GM19467 (cell line): ENCODE data around the gene SEMA4B.

Experiments used
- ATAC-seq: cut with Tn5 transposase; IDR thresholded peaks from one replicate; pipeline ENCODE4 v1.9.1; 2021; ENCODE audit warnings: mild to moderate bottlenecking, moderate library complexity; ENCODE audit not compliant: unreplicated experiment

The SEMA4B gene

DNA sequence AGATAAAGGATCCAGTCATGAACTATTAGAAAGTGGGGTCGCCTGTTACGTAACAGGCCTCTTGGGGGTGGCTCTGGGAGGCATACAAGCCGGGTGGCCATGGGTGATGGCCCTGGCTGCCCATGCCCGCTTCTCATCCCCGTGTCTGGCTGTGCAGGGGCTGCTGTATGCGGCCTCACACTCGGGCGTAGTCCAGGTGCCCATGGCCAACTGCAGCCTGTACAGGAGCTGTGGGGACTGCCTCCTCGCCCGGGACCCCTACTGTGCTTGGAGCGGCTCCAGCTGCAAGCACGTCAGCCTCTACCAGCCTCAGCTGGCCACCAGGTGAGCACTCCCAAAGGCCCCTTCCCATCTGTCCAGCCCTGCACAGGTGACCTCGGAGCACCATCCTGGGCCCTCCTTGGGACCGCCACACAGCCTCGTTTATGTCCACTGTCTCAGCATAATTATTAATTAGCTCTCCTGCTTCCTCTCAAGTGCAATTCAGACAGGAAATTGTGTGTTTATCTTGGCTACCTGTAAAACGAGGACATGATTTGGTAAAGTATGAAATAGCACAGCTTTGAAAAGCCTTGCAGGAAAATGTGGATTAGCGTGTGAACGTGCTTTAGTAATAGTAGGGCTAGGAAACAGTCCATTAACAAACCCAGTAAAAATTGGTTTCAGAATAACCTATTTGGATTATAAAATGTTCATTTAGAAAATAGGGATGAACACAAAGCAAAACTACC lies 24.5 kb downstream of the SEMA4B start:
- no peak for ATAC-seq

DNA sequence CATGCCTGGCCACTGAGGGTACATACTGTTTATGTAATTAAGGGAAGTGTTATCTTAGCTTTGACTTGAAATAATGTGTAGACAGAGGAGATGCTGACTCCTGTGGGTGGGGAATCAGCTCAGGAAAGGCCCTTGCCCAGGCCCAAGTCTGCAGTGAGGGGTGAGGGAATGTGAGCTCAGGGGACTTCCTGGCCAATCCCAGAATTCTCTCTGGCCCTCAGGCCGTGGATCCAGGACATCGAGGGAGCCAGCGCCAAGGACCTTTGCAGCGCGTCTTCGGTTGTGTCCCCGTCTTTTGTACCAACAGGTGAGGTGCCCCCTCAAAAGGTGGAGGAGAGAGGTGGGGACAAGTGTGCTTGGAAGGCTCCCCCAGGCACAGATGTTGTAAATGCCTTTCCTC lies 26.2 kb downstream of the SEMA4B start:
- no peak for ATAC-seq

DNA sequence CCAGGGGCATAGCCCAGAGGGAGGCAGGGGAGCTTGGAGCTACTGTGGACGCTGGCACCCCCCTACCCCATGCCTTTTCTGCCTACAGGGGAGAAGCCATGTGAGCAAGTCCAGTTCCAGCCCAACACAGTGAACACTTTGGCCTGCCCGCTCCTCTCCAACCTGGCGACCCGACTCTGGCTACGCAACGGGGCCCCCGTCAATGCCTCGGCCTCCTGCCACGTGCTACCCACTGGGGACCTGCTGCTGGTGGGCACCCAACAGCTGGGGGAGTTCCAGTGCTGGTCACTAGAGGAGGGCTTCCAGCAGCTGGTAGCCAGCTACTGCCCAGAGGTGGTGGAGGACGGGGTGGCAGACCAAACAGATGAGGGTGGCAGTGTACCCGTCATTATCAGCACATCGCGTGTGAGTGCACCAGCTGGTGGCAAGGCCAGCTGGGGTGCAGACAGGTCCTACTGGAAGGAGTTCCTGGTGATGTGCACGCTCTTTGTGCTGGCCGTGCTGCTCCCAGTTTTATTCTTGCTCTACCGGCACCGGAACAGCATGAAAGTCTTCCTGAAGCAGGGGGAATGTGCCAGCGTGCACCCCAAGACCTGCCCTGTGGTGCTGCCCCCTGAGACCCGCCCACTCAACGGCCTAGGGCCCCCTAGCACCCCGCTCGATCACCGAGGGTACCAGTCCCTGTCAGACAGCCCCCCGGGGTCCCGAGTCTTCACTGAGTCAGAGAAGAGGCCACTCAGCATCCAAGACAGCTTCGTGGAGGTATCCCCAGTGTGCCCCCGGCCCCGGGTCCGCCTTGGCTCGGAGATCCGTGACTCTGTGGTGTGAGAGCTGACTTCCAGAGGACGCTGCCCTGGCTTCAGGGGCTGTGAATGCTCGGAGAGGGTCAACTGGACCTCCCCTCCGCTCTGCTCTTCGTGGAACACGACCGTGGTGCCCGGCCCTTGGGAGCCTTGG lies 27.0 kb downstream of the SEMA4B start:
- no peak for ATAC-seq

DNA sequence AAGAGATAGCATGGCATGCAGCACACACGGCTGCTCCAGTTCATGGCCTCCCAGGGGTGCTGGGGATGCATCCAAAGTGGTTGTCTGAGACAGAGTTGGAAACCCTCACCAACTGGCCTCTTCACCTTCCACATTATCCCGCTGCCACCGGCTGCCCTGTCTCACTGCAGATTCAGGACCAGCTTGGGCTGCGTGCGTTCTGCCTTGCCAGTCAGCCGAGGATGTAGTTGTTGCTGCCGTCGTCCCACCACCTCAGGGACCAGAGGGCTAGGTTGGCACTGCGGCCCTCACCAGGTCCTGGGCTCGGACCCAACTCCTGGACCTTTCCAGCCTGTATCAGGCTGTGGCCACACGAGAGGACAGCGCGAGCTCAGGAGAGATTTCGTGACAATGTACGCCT lies 27.8 kb downstream of the SEMA4B start:
- ATAC-seq = no peak

DNA sequence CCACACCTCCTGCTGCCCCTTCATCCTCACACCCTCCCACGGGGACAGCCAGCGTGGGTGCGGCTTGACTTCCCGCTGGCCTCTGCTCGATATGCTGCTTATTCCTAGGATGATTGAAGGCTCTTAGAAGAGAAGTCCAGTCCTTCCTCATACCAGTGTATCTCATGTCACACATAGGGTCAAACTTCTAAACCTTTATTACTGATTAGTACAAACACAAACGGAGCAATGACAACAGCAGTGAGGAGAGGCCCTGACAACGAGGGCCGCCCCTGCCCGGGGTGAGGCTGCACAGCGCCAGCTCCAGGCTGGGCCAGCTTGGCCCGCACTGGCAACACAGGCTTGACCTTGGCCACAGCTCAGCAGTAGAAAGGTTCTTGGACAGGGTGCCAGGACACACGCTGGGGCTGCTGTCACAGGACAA lies 29.0 kb downstream of the SEMA4B start:
- no peak for ATAC-seq

DNA sequence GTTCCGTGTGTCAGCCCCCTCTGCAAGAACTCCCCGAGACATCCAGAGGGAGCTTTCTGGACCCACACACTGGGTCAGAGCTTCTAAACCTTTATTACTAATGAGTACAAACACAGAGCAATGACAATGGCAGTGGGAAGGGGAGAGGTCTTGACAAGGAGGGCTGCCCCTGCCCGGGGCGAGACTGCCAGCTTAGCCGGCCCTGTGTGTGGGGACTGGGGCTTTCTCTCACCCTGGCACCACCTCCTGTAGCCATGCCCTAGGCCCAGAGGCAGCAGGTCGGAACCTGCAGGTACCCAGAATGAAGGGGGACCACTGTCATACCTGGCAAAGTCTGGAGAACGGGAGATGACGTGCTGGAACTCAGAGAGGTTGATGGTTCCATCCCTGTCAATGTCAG lies 29.5 kb downstream of the SEMA4B start:
- ATAC-seq = no peak

DNA sequence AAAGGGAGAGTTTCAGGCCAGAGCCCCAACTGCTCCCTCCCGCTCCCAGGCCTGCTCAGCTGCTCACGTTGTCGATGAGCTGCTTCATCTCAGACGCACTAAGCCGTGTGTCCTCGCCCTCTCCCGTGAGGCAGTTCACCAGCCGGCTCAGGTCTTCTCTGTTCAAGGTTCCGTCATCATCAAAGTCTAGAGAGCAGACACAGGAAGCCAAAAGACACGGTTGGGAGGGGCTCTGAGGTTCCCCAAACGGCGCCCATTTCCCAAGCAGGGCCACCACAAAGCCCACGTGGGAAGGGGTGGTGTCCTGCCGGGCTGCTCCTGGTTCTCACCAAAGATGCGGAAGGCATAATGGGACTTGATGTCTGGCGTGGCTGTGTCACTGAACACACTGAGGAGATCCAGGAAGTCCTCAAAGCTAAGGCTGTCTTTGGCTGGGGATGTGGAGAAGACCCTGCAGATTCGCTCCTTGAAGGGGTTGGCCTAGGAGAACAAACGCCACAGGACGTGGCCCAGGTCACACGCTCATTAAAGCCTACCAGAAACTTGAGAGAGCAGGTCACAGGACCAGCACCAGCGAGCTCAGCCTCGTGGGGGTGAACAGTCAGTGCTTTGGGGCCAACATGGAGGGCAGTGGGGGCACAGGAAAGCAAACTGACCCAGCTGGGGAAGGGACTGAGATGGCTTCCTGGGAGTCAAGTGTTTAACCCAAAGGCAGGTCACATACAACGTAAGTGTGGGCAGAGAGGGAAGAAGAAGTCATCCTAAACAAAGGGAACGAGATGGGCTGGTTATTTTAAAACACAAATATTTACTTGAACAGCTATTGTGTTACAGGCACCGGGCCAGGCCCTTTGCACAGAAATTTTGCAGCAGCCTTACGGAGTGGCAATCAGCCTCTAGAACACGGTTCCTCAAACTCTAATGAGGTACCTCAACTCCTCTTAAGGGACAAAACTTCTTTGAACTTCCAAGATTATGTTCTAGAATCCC lies 30.2 kb downstream of the SEMA4B start:
- ATAC-seq = no peak

DNA sequence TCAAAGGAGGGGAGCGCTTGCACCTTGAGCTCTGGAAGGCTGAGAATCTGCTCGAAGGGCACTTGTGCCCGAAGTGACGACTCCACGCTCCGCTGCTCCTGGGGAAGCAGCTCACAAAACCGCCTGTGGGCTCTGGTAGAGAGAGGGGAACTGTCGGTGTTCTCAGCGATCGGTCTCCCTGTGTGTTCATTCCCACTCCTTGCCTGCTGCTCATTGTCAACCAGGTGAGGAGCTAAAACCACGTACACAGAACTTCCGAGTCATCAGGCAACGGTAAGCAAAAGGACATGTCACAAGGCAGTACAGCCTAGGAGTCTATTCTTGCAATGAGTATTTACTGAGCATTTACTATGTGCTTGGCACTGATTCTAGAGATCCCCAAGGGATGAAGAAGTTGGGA lies 31.1 kb downstream of the SEMA4B start:
- no peak for ATAC-seq

DNA sequence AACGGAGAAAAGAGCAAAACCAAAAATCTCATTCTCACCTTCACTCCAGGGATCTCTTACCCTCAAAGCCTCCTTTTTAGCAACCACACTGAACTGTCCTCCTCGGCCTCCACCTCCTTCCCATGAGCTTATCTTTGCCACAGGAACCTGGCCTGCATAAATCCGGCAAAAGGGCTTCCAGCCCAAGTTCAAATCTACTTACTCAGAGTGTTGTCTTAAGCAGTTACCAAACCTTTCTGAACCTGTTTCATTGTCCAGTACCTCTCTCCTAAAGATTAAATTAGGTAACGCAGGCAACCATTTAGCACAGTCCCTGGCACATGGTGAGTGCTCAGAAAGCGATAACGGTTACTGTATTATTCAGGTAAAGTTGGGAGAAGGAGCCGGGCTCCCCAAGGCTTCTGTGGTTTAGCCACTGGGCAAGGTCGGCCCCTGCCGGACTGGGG lies 31.8 kb downstream of the SEMA4B start:
- no peak for ATAC-seq

DNA sequence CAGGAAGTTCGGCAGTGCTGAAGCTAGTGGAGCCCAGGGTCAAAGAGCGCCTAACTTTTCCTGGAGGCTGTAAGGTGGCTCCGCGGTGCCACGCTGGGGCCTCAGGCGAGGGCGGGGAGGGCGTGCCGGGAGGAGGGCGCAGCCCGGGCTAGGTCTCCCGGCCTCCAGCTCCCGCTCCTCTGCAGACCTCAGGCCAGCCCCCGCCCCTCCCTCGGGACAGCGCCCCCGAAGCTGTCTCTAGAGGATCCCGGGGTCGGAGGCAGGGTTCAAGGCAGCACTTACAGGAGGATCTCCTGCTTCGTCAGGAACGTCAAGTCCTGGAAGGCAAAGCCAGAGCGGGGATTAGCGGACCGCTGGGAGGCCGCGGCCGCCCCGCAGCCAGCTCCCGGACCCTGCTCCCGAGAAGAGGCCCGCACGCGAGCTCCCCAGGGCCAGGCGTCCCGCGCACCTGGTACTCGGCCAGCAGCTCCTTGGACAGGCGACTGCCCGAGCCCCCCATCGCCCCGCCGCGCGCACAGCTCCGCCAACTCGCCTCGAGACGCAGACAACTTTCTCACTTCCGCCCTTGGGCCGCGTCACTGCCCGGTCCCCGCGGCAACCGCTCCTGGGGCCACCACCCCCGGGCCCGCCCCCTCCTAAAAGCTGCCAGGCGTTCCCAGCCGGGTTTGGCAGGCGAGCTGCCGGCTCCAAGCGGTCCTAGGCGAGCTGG lies 32.4 kb downstream of the SEMA4B start, which contains the start of gene CIB1:
Gene CIB1 (minus strand): TSS at position 555 of the 709 bp plus-strand sequence. CDS start 56 bp downstream, at position 499.
- ATAC-seq = peak; percentile 83

DNA sequence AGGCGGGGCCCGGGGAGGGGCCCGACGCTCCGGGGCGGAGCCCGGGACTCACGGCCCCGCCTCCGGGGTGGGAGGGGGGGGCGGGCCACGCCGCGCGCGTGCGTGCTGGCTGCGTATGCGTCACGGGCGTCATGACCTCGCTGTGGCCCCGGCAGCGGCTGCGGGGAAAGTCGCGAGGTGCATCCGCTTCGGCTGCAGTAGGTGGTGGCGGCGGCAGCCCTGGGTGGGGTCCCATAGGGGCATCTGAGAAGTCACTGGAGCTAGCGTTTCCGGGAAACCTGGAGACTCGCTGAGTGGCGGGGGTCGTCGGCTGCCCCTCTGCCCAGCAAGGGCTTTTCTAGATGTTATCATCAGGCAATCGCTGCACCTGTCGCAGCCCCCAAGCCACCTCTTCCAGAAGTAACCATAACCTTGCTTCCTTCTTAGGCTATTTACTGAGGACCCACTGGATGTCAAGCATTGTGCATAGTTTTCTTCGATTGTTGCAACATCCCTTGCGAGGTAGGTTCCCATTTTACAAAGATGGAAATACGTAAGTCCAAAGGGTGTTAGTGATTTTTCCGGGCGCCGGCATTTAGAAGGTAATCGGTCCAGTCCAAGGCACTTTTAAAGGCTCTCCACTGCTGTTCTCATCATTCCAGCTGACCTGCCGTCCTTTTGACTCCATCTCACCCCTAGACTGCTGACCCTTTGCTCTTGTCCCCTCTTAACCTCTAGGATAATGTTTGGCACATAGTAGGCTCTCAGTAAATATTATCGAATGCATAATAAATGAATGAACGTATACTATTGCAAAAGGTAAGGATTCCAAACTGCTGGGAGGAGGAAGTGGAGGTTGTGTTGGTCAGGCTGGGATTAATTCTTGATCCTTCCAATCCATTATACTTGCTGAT lies 33.2 kb downstream of the SEMA4B start, which contains the start of gene GDPGP1:
Gene GDPGP1 (plus strand): TSS at position 114 of the 893 bp plus-strand sequence. CDS start 6,700 bp downstream, outside the sequence.
- ATAC-seq = no peak

DNA sequence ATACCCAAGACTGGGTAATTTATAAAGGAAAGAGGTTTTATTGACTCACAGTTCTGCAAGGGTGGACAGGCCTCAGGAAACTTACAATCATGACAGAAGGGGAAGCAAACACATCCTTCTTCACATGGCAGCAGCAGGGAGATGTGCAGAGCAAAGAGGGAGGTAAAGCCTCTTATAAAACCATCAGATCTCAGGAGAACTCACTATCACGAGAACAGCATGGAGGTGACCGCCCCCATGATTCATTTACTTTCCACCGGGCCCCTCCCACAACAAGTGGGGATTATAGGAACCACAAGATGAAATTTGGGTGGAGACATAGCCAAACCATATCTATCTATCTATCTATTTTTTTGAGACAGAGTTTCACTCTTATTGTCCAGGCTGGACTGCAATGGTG lies 38.2 kb downstream of the SEMA4B start:
- no peak for ATAC-seq

DNA sequence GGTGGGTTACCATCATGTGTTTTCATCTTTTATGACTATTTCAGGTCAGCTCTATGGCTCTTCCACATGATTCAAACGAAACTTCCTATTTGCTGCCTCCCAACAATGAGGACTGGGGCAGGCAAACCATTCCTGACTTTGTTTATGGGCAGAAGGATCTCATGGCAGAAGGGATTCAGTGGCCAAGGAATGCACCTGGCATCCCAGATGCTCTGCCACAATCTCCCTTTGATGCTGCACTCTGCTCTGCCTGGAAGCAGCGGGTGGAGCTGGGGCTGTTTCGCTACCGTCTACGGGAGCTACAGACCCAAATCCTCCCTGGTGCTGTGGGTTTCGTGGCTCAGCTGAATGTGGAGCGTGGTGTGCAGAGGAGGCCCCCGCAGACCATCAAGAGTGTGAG lies 39.7 kb downstream of the SEMA4B start:
- ATAC-seq = no peak

DNA sequence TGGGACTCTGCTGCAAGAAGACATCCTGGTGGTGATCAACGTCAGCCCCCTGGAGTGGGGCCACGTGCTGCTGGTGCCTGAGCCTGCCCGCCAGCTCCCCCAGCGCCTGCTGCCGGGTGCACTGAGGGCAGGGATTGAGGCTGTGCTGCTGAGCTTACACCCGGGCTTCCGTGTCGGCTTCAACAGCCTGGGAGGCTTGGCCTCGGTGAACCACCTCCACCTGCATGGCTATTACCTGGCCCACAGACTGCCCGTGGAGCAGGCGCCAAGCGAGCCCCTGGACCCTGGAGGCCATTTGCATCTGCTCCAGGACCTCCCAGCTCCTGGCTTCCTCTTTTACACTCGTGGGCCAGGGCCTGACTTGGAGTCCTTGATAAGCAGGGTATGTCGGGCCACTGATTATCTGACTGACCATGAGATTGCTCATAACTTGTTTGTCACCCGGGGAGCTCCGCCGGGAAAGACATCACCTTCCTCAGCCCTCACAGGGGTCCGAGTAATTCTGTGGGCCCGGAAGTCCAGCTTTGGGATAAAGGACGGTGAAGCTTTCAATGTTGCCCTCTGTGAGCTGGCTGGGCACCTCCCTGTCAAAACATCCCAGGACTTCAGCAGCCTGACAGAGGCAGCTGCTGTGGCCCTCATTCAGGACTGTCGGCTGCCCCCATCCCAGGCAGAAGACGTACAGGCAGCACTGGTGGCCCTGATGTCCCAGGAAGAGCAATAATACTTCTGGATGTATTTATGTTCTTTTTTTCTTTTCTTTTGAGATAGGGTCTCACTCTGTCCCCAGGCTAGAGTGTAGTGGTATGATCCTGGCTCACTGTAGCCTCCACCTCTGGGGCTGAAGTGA lies 40.4 kb downstream of the SEMA4B start:
- no peak for ATAC-seq

DNA sequence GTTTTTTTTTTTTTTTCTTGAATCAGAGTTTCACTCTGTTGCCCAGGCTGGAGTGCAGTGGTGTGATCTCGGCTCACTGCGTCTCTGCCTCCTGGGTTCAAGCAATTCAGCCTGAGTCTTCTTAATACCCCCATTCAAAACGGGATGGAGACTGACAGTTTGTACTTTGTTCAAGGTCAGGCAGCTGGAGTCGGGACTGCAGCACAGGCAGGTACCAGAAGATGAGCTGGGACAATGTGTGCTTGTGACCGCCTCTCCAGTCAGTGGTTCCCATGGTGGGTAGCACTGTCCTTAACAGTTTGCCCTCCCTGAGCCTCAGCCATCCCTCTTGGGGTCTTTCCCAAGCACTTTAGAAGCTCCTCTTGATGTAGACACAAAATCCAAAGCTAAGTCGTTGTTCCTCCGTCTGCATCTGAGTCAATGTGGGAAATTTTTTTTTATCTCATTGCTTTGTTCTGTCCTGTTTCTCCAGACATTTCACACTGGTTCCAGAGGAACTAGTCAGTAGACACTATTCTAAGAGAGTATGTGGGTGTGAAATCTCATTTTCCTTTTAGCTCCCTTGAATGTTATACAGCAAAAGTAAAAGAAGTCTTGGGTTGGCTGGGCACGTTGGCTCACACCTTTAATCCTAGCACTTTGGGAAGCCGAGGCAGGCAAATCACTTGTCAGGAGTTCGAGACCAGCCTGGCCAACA lies 43.0 kb downstream of the SEMA4B start:
- no peak for ATAC-seq

DNA sequence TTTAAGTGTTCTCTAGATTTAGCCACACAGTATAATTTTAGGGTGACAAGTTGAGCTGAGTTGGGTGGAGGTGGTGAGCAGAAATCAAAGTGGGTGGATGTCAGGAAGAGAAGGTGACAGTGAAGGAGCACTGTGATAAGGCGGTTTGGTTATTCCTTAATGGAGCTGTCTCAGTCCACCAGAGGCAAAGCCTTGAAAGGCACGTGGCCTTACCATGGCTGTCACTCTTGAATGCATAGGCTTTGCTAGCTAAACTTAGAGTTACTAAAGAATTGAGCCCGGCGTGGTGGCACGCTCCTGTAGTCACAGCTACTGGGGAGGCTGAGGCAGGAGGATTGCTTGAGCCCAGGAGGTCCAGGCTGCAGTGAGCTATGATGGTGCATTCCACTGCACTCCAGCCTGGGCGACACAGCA lies 47.7 kb downstream of the SEMA4B start:
- ATAC-seq = no peak

DNA sequence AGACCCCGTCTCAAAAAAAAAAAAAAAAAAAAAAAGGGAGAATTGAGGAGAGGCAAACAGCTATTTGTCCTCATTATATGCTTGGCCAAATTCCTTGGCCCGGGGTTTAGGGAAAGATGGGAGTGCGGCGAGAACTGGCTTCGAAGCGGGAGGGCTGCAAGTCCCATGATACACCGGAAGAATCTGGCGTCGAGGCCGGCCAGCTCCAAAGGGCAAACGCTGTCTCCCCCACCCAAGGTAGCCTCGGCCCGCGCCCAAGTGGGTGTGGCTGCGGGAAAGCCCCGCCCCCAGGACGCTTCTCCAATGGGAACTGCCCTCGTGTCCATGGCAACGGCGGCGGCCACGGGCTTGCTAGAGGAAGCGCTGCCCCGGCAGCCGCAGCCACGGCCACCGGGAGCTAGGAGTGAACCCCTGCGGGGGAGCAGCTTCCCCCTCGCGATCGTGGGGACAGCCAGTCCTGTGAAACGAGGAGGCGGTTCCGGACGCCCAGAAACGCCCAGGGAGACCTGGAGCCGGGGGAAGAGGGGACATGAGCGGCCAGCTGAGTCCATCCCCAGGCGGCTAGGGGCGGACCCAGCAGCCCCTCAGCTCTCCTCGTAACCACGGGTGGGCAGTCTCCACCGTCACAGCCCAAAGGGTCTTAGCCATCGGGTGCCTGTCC lies 48.2 kb downstream of the SEMA4B start, which contains the start of gene TTLL13:
Gene TTLL13 (plus strand): TSS at position 354 of the 661 bp plus-strand sequence. CDS start 1,075 bp downstream, outside the sequence.
- no peak for ATAC-seq
